Lower leg skin (tissue), 3 donors: Measurements from ENCODE around the gene SLC5A2.

Source experiments
- CTCF ChIP-seq, 3 donors: fragments of 450-650 bp; IDR thresholded peaks; one replicate each; pipeline ENCODE4 v1.5.1; 2016; ENCODE audit warnings: antibody characterized with exemption in 3 of 3, mild to moderate bottlenecking in 3 of 3, moderate library complexity in 2 of 3
- POLR2A ChIP-seq, 2 donors: fragments of 450-650 bp; IDR thresholded peaks; one replicate each; pipeline ENCODE4 v1.6.1; 2016 to 2017; ENCODE audit warnings: antibody characterized with exemption in 2 of 2, mild to moderate bottlenecking in 1 of 2, moderate library complexity in 1 of 2

- TF ChIP-seq POLR2A (IDR thresholded peaks at IDR 0.05) = no peak
- no peak for TF ChIP-seq CTCF (IDR thresholded peaks at IDR 0.05)
Observed at GRCh38 chr16:31460582-31461002, 22.3 kb upstream of the SLC5A2 start.
